SU-DHL-6 (cell line): Measurements from ENCODE around the gene MAMDC4.

Source experiments
- H2AFZ ChIP-seq: fragments of 200-600 bp; sonication (generic); 2 replicates; pipeline ENCODE4 v1.6.1; 2014; ENCODE audit warnings: low read depth, mild to moderate bottlenecking, moderate library complexity, mixed read lengths, antibody characterized with exemption, low read length; ENCODE audit not compliant: severe bottlenecking
- H3F3A ChIP-seq: fragments of 200-600 bp; shearing (Covaris generic); 2 replicates; pipeline ENCODE4 v1.6.0; 2016; ENCODE audit warnings: antibody characterized with exemption, mild to moderate bottlenecking; ENCODE audit not compliant: insufficient read depth
- H3K27ac ChIP-seq: fragments of 200-600 bp; sonication (generic); 2 replicates; pipeline ENCODE4 v1.5.1; 2016; ENCODE audit warnings: low read depth, mild to moderate bottlenecking, low read length, moderate library complexity, mixed read lengths
- H3K27me3 ChIP-seq: fragments of 200-600 bp; sonication (generic), shearing (Covaris generic); 2 replicates; pipeline ENCODE4 v1.6.0; 2014; ENCODE audit warnings: mild to moderate bottlenecking, low read length
- H3K36me3 ChIP-seq: fragments of 200-600 bp; sonication (generic); 2 replicates; pipeline ENCODE4 v1.6.1; 2014; ENCODE audit warnings: mild to moderate bottlenecking, low read length, mixed read lengths
- H3K4me2 ChIP-seq: fragments of 300-600, 200-600 bp; shearing (Covaris generic), sonication (generic); 2 replicates; pipeline ENCODE4 v1.6.0; 2014; ENCODE audit warnings: low read length, low read depth, mild to moderate bottlenecking; ENCODE audit not compliant: poor library complexity, severe bottlenecking
- H3K4me3 ChIP-seq: fragments of 200-600 bp; sonication (generic); 2 replicates; pipeline ENCODE4 v1.5.1; 2014; ENCODE audit warnings: antibody characterized with exemption, low read length, mild to moderate bottlenecking, mixed read lengths; ENCODE audit not compliant: insufficient read depth, poor library complexity, severe bottlenecking
- H3K79me2 ChIP-seq: fragments of 200-600 bp; sonication (generic); 2 replicates; pipeline ENCODE4 v1.6.1; 2014; ENCODE audit warnings: mild to moderate bottlenecking, low read length, moderate library complexity; ENCODE audit not compliant: insufficient read depth
- H3K9ac ChIP-seq: fragments of 200-600 bp; sonication (generic); 2 replicates; pipeline ENCODE4 v1.7.0; 2014; ENCODE audit warnings: mild to moderate bottlenecking, low read length
- H3K9me2 ChIP-seq: fragments of 200-600 bp; sonication (generic); replicated peaks from 2 replicates; pipeline ENCODE4 v1.6.1; 2014; ENCODE audit warnings: low read length; ENCODE audit not compliant: insufficient read depth
- H3K9me3 ChIP-seq: fragments of 200-600 bp; sonication (generic); 2 replicates; pipeline ENCODE4 v1.6.1; 2014; ENCODE audit warnings: low read length, mixed read lengths; ENCODE audit not compliant: insufficient read depth
- H4K20me1 ChIP-seq: fragments of 200-600 bp; sonication (generic); 2 replicates; pipeline ENCODE4 v1.6.1; 2014; ENCODE audit warnings: low read depth, mild to moderate bottlenecking, antibody characterized with exemption, low read length, moderate library complexity, mixed read lengths
- CTCF ChIP-seq: fragments of 200-600 bp; sonication (generic); IDR thresholded peaks from one replicate; pipeline ENCODE4 v1.5.1; 2017; ENCODE audit warnings: antibody characterized with exemption, mild to moderate bottlenecking, low read length, moderate library complexity; ENCODE audit not compliant: insufficient read depth, poor library complexity, severe bottlenecking
- EZH2phosphoT487 ChIP-seq: fragments of 200-600 bp; sonication (generic), shearing (Covaris generic); conservative IDR thresholded peaks from 2 replicates; pipeline ENCODE4 v1.6.1; 2018; ENCODE audit warnings: mild to moderate bottlenecking, antibody characterized with exemption, low read length, moderate library complexity, mixed read lengths

The MAMDC4 gene

GRCh38 chr9:136885950-136886578, 33.9 kb downstream of the MAMDC4 start, which contains the start of gene TRAF2:
Gene TRAF2, plus strand, starts transcription at chr9:136886516. Its CDS starts 12,225 bp downstream, at chr9:136898741.
- H3K36me3 ChIP-seq = no peaks in the 10 kb centered on the region
- H3K27me3 ChIP-seq = no peaks in the 10 kb centered on the region
- H3K4me2 ChIP-seq = peak within 1 kb of the TSS; percentile 74
- no peaks in the 10 kb centered on the region for H3K9me2 ChIP-seq
- H3K79me2 ChIP-seq = peaks cover 44% of the 10 kb centered on the region
- H3K4me3 ChIP-seq = peak within 1 kb of the TSS; percentile 76
- H2AFZ ChIP-seq = peak within 1 kb of the TSS; percentile 71
- no peaks in the 10 kb centered on the region for H3K9me3 ChIP-seq
- H4K20me1 ChIP-seq = no peaks in the 10 kb centered on the region; the same call in 1 of the 2 replicates
- H3K27ac ChIP-seq = peak within 1 kb of the TSS; percentile 61
- peak within 1 kb of the TSS; percentile 90 for H3K9ac ChIP-seq
- H3F3A ChIP-seq = no peaks in the 10 kb centered on the region
- TF ChIP-seq CTCF (no peak), EZH2phosphoT487 (no peak)

- peak overlapping the region; percentile 90 for H3K9ac ChIP-seq
- TF ChIP-seq CTCF = no peak
- TF ChIP-seq EZH2phosphoT487 = no peak
- peak overlapping the region; percentile 74 for H3K4me2 ChIP-seq
- no peaks in the 10 kb centered on the region; the same call in 1 of the 2 replicates for H4K20me1 ChIP-seq
- no peaks in the 10 kb centered on the region for H3K27me3 ChIP-seq
- no peaks in the 10 kb centered on the region for H3K9me3 ChIP-seq
- H3K4me3 ChIP-seq = peak overlapping the region; percentile 76
- no peaks in the 10 kb centered on the region for H3F3A ChIP-seq
- H3K79me2 ChIP-seq = peaks cover 52% of the 10 kb centered on the region
- H3K9me2 ChIP-seq = no peaks in the 10 kb centered on the region
- H3K36me3 ChIP-seq = no peaks in the 10 kb centered on the region
- peak overlapping the region; percentile 61 for H3K27ac ChIP-seq
- no peak overlapping the region for H2AFZ ChIP-seq
These were observed 34.8 kb downstream of the MAMDC4 start for GRCh38 chr9:136886610-136887597.

GRCh38 chr9:136888454-136888853, 36.3 kb downstream of the MAMDC4 start:
- Histone ChIP-seq H3K9me2 (no peaks in the 10 kb centered on the region), H3K4me2 (no peak overlapping the region), H3K9me3 (no peaks in the 10 kb centered on the region), H4K20me1 (no peaks in the 10 kb centered on the region; the same call in 1 of the 2 replicates), H3K79me2 (peaks cover 68% of the 10 kb centered on the region), H3K27ac (no peak overlapping the region), H3K36me3 (no peaks in the 10 kb centered on the region), H2AFZ (no peak overlapping the region), H3K4me3 (no peak overlapping the region), H3K9ac (no peak overlapping the region), H3F3A (no peaks in the 10 kb centered on the region), H3K27me3 (no peaks in the 10 kb centered on the region)
- TF ChIP-seq CTCF (no peak), EZH2phosphoT487 (no peak)
